GM19438 (cell line): ENCODE measurements around the gene CD74.
A peak's percentile ranks its signal among the peaks of the same experiment; 100 is the strongest.

Source experiments
- ATAC-seq: cut with Tn5 transposase; IDR thresholded peaks from one replicate; pipeline ENCODE4 v1.9.1; 2021; ENCODE audit warnings: low read depth; ENCODE audit not compliant: unreplicated experiment

CD74 gene

DNA sequence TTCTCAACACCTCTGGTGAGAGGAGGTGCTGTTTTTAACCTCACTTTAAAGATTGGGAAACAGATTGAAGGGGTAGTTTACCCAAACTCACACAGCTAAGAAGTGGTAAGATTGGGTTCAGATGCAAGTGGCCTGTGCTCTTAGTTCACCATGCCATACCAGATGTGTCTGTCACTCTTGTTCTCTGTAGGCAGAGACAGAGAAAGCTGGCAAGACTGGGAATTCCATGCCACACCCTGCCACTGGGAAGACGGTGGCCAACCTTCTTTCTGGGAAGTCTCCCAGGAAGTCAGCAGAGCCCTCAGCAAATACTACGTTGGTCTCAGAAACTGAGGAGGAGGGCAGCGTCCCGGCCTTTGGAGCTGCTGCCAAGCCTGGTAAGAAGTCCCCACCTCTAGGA, 44.2 kb downstream of the CD74 start:
- ATAC-seq, result no peak

DNA sequence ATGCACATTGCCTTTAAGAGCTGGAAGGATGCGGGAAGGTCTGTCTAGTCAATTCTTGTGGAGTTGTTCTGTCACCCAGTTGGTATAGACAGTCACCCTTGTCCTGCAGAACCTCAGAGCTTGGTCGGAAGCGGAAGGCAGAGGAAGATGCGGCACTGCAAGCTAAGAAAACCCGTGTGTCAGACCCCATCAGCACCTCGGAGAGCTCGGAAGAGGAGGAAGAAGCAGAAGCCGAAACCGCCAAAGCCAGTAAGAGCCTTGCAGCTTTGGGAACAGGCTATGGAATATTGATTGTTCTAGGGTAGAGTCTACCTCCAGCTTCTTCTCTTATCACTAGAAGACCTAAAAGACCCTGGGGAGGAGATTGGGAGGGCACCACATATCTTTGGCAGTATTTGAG, 48.7 kb downstream of the CD74 start:
- ATAC-seq, result no peak

DNA sequence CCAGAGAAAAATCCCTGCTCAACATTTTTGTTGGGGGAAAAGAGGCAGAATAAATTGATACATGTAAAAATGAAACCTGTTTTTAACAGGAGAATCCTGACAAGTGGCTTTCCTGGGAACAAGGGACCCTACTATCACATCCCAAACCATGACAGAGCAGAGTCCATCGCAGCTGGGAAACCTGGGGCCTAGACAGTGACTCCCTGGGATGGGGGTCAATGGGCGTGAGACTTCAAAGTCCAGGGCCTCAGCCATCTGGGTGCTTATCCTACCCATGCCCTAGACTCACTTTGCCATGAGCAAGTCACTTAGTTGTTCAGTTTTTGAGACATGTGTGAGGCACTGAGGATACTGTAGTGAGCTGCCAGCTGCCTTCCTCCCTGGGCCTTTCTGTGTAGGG, 49.5 kb downstream of the CD74 start:
- ATAC-seq, result no peak

DNA sequence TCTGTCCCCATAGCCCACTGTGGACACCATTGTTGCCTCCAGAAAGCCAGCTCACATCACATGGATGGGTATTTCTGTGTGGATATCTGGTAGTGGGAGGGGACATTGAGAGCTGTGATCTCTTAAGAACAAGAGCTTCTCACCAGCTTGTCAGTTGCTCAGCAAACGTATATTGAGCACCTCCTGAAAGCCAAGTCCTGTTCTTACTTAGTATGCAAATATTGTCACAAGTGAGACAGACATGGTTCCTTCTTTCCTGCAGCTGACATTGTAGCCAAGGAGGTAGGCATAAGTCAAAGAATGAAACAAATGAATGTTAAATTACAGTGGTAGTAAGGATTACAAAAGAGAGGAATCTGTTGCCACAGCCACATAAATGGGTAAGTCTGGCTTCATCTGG, 51.4 kb downstream of the CD74 start:
- ATAC-seq, result no peak

DNA sequence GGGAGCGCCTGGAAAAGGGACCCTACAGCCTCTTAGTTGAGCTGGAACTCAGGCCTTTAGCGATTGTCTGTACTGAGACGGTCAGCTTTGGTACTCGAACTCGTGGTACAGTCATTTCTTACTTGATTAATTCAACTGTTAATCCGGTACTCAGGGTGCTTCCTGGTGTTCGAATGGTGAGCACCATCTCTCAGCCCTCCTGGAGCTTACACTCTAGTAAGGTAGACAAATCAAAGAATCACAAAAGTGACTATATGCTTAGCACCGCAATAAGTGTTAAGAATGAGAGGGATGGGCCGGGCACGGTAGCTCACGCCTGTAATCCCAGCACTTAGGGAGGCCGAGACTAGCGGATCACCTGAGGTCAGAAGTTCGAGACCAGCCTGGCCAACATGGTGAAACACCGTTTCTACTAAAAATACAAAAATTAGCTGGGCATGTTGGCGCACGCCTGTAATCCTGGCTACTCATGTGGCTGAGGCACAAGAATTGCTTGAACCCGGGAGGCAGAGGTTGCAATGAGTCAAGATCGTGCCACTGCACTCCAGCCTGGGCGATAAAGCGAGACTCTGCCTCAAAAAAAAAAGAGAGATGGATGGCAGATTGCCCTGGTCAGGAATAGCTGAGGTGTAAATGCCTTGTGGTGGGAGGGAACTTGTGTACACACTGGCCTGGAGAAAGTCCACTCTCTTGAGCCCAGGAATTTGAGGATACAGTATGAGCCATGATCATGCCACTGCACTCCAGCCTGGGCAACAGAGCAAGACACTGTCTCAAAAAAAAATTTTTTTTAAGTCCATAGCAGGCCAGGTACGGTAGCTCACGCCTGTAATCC, 54.2 kb downstream of the CD74 start:
- ATAC-seq, result no peak

DNA sequence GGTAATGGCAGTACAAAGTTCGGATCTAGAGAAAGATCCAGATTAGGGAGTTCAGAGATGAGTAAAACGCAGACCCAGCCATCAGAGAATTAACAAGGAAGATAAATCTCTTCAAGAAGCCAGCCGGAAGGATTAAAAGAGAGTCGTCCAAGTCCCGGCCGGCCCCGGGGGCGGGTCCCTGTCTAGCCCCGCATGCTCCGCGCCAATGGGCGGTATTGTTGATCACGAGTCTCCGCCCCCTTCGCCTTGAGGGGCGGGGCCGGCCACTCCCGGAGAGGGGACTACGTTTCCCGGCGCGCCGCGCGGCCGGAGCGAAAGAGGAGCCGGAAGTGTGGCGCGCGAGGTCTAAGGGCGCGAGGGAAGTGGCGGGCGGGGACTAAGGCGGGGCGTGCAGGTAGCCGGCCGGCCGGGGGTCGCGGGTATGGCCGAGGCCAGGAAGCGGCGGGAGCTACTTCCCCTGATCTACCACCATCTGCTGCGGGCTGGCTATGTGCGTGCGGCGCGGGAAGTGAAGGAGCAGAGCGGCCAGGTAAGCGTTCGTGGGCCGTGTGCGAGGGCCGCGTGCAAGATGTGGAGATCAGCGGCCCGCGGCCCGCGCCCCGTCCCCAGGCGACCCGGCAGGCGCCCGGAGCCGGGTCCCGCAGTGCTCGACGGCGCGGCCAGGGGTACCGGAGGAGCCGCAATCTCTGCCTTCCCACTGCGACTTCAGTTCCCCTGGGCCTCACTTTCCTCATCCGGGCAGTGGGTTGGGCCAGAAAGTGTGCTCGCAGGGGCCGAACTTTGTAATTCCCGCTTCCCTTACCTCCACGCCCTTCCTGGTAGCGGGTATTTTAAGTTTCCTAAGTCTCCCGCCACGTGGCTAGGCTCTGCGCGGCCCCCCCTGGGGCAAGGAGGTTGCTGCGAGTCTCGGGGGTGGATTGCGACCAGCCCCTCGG, 55.1 kb downstream of the CD74 start, which contains the start of gene TCOF1:
TCOF1 (plus strand) TSS at position 372 of the 935 bp plus-strand sequence; CDS start at position 422, 50 bp downstream.
- peak; percentile 89 for ATAC-seq

DNA sequence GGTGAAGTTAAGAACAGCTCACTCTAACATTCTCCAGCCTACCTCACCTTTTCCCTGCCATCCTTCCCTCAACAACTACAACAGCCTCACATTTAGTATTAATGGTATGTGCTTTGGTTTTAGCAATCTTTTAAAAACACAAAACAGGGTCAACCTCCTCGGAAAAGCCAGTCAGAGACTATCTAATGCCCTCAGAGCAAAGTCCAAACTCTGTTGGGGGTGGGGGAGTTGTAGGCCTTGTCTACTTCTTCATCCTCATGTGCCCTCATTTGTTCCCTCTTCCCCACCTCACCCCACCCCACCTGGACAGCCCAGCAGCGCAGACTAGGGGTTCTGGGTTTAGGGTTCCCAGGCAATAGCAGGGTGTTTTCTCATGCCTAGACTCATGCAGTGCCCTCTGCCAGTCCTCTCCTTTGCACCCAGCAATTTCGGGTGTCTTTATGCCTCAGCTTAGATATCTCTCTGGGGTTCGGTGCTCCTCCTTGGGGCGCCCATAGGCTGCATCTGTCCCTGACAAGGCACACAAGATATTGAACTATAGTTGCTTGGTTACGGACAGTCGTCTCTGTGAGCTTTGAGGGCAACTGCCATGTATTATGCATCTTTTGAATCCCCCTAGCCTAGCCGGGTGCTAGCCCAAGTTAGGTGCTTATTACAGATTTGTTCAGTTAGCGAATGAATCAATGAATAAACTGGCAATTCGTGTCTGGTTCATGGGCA, 56.0 kb downstream of the CD74 start:
- no peak for ATAC-seq

DNA sequence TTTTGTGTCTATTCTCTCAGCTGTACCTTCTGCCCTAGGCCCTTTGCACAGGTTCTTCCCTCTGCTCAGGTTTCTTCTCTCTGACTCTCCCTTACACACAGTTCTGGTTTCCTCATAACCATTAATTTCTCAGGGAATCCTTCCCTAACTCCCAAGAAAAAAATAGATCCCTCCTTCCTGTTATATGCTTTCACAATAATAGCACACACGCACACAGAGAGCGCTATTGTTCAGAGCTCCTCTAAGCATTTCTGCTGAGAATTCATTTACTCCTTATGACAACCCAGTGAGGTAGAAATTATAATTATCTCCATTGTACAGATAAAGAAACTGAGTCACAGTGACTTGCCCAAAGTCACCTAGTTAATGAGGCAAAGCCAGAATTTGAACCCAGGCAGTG, 56.9 kb downstream of the CD74 start:
- ATAC-seq, result no peak

DNA sequence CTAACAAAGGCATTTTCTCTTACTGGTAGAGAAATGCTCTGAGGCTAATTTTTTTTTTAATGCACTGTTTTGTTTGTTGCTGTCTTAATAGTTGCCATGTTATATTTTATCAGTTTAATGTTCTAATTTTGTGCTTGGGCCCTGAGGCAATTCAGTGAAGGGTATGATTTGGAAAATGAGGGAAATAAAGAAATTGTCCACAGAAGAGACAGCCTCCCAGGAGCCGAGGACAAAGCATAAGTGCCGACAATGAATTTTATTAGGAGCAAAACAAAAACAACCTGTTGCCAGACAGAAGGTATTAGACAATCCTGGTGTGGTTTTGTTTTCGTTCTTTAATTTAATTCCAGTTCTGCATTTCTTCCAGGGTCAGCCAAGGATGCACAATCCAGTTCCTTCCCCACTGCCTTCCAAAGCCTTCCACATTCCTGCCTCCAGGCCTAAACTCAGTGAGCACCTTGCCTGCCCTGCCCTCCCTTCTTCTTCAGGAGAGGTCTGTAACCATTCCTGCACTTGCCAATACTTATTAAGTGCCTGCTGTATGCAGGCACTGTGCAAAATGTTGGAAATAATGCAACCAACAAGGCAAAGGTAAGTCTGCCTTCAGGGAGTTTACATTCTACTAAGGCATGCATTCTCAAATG, 59.6 kb downstream of the CD74 start:
- no peak for ATAC-seq

DNA sequence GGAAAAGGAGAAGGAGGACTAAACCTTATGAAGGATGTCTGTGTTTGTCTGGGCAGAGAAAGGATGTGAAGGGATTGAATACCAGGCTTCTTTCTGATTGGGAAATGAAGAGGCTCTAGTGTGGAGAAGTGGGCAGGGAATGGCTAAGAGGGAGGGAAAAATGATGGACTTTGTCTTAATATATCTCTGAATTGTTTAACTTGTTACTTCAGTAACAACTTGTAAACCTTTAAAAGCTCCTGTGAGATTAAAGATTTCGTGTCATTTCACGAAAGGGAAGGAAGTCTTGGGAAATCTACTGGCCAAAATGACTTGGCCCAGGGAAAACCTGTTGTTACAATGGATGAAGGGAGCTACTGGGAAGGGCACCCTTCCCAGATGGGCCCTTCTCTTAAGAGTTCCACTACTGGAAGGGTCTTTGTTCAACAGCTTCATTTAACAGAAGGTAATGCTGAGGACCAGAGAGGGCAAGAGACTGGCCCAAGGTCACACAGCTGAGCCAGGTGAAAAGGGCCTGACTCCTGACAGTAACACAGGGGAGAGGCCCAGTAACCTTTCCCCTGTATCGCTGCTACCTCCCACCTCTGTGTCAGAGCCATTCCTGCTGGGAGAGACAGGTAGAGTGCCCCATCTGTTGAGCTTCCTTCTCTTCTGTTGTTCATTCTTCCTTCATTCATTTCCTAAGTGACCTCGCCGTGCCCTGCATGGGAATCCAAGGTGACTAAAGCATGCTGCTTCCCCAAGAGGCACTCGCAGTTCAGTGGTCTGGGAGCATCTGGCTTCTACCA, 60.3 kb downstream of the CD74 start:
- no peak for ATAC-seq
